K562 (cell line): ENCODE results near the gene OTOP3. TPM values are rescaled to one million over a fixed set of nuclear protein-coding genes. Genes with fewer than 3 reads are reported as not detected.

Experiments used
- ATAC-seq: fragments of 200-7000 bp; cut with Tn5 transposase; 3 replicates; pipeline ENCODE4 v1.9.1; 2020; ENCODE audit warnings: moderate library complexity
- BruUV-seq: library from RNA; stranded (reverse); fragments of 400-500 nt; replicated peaks from 2 replicates; lab custom pipeline; 2021; lab: Mats Ljungman, UMichigan
- CTCF ChIA-PET: fragments of 300-600 bp; formaldehyde crosslinking; extraction: SDS; loops from one replicate; lab custom pipeline; 2021; ENCODE audit warnings: low intra/inter-chr PET ratio; lab: Yijun Ruan, JAX
- POLR2A ChIA-PET: fragments of 300-600, 350-650 bp; sonication (Branson Sonifier 250); formaldehyde crosslinking; extraction: SDS; loops from one replicate; lab custom pipeline; 2021; ENCODE audit warnings: antibody characterized with exemption, inconsistent platforms; lab: Yijun Ruan, JAX
- DNase-seq, 4 experiments: peaks; one replicate each; pipeline versions ENCODE4 v3.0.0 to v3.0.0-alpha.2; 2011 to 2018; ENCODE audit warnings: low spot score in 3 of 4, mixed read lengths in 3 of 4; ENCODE audit errors: extremely low read depth in 1 of 4
- FAIRE-seq: peaks from 2 replicates; lab custom pipeline; 2011; peaks lifted over from hg19 to GRCh38; lab: Jason Lieb, UNC
- H2AFZ ChIP-seq: 2 replicates; pipeline ENCODE4 v1.6.0; 2011; ENCODE audit warnings: low read depth, low read length, control low read depth, inconsistent platforms
- H3K27ac ChIP-seq: fragments of 200-600 bp; 3 replicates; pipeline ENCODE4 v1.8.0; 2011; ENCODE audit warnings: low read depth, mild to moderate bottlenecking, control low read depth, inconsistent platforms, low read length, moderate library complexity, mixed read lengths; ENCODE audit errors: extremely low read depth
- H3K27me3 ChIP-seq, 2 experiments: fragments of 300-600 bp in 1 of 2; 2 replicates in 1 of 2; 3 replicates in 1 of 2; pipeline versions ENCODE4 v1.6.0 to v1.8.0; 2011; ENCODE audit warnings: inconsistent platforms in 2 of 2, low read length in 2 of 2, mild to moderate bottlenecking in 1 of 2, mixed read lengths in 1 of 2, moderate library complexity in 1 of 2; ENCODE audit not compliant: control insufficient read depth in 2 of 2, insufficient read depth in 2 of 2
- H3K36me3 ChIP-seq: fragments of 300-600 bp; 3 replicates; pipeline ENCODE4 v1.8.0; 2011; ENCODE audit warnings: mild to moderate bottlenecking, low read length, inconsistent platforms; ENCODE audit not compliant: control insufficient read depth, insufficient read depth
- H3K4me1 ChIP-seq, 2 experiments: fragments of 200-600 bp in 1 of 2; replicated peaks in 1 of 2; 2 replicates in 1 of 2; 3 replicates in 1 of 2; pipeline versions ENCODE4 v1.5.1 to v1.8.0; 2011; ENCODE audit warnings: inconsistent platforms in 2 of 2, low read length in 2 of 2, mild to moderate bottlenecking in 1 of 2, mixed read lengths in 1 of 2, moderate library complexity in 1 of 2; ENCODE audit not compliant: control insufficient read depth in 2 of 2, insufficient read depth in 2 of 2
- H3K4me2 ChIP-seq: 2 replicates; pipeline ENCODE4 v1.6.1; 2011; ENCODE audit warnings: low read length, control low read depth, inconsistent platforms, mixed read lengths; ENCODE audit not compliant: insufficient read depth
- H3K4me3 ChIP-seq: fragments of 200-600 bp; sonication (generic), shearing (Covaris generic); 2 replicates; pipeline ENCODE4 v1.5.1; 2016; ENCODE audit warnings: control low read depth, inconsistent platforms
- H3K79me2 ChIP-seq: fragments of 200-600 bp; 3 replicates; pipeline ENCODE4 v1.8.0; 2011; ENCODE audit warnings: low read length, inconsistent platforms; ENCODE audit not compliant: control insufficient read depth, insufficient read depth
- H3K9ac ChIP-seq, 2 experiments: 2 replicates each; pipeline versions ENCODE4 v1.6.0 to v1.6.1; 2011; ENCODE audit warnings: low read depth in 2 of 2, low read length in 2 of 2, control low read depth in 1 of 2, inconsistent platforms in 1 of 2, mild to moderate bottlenecking in 1 of 2, mixed read lengths in 1 of 2; ENCODE audit not compliant: insufficient read depth in 1 of 2
- H3K9me1 ChIP-seq: one replicate; pipeline ENCODE4 v1.6.0; 2011; ENCODE audit warnings: inconsistent platforms, mild to moderate bottlenecking, low read length, moderate library complexity; ENCODE audit not compliant: control insufficient read depth, insufficient read depth
- H3K9me3 ChIP-seq: replicated peaks from 2 replicates; pipeline ENCODE4 v1.5.1; 2011; ENCODE audit warnings: low read depth, low read length, inconsistent platforms; ENCODE audit not compliant: control insufficient read depth, insufficient read depth
- H4K20me1 ChIP-seq: replicated peaks from 2 replicates; pipeline ENCODE4 v1.6.1; 2011; ENCODE audit warnings: low read length, inconsistent platforms, mixed read lengths; ENCODE audit not compliant: control insufficient read depth, insufficient read depth
- CBFB ChIP-seq: sonication (generic); formaldehyde crosslinking; IDR thresholded peaks from 2 replicates; pipeline ENCODE4 v1.4.0; 2020; ENCODE audit warnings: mild to moderate bottlenecking, missing genetic modification reagents
- EP300 ChIP-seq: IDR thresholded peaks from 2 replicates; pipeline ENCODE4 v1.6.1; 2012; ENCODE audit warnings: low read length, improper control_type of control experiment
- HOXB6 ChIP-seq: fragments of 250-450 bp; sonication (Bioruptor Pico); IDR thresholded peaks from 2 replicates; pipeline ENCODE4 v1.5.1; 2022; ENCODE audit warnings: mild to moderate bottlenecking, borderline replicate concordance
- NFXL1 ChIP-seq: fragments of 450-650 bp; formaldehyde crosslinking; IDR thresholded peaks from 2 replicates; pipeline ENCODE4 v1.4.0; 2021; ENCODE audit warnings: mild to moderate bottlenecking
- ZC3H4 ChIP-seq: sonication (generic); formaldehyde crosslinking; IDR thresholded peaks from 2 replicates; pipeline ENCODE4 v1.9.0; 2021; ENCODE audit warnings: missing genetic modification reagents, borderline replicate concordance
- ZNF124 ChIP-seq: sonication (generic); formaldehyde crosslinking; IDR thresholded peaks from 2 replicates; pipeline ENCODE4 v1.8.1; 2022; ENCODE audit warnings: missing genetic modification reagents
- WGBS: fragments of 100-300 bp; shearing (Covaris generic); methylation state at CpG from one replicate; pipeline ENCODE4 v1.1.6; 2016; ENCODE audit warnings: low coverage, mixed read lengths; ENCODE audit not compliant: insufficient coverage; ENCODE audit errors: missing lambda C conversion rate; 5-methylcytosine and 5-hydroxymethylcytosine counted together
- in situ Hi-C: fragments of 300-500 bp; cut with MboI; formaldehyde crosslinking; loops from 4 replicates; pipeline ENCODE4 v1.15.0; 2018; ENCODE audit warnings: inconsistent platforms, mixed read lengths
- intact Hi-C: fragments of 100-400 bp; cut with micrococcal nuclease; formaldehyde crosslinking; loops from 2 replicates; pipeline ENCODE4 v1.14.2; 2022
- polyA plus RNA-seq, 8 experiments: library from polyadenylated mRNA; depleted of rRNA in 4 of 8; stranded (reverse) in 5 of 8; unstranded in 3 of 8; fragments of >200 nt; fragmentation: Nextera tagmentation in 2 of 8; fragmentation: Illumina TruSeq in 1 of 8; extraction: Ambion mirVana in 2 of 8; extraction: Trizol in 1 of 8; gene quantifications; 2 replicates each; pipeline versions ENCODE4 v1.2.1 to v1.2.3, GENCODE V29; 2011 to 2014; ENCODE audit warnings: inconsistent platforms in 1 of 8, missing spikeins in 1 of 8
- total RNA-seq, 7 experiments: library from RNA; depleted of rRNA in 6 of 7; stranded (reverse); fragments of >200 nt in 6 of 7; fragmentation: Illumina TruSeq in 2 of 7; extraction: Trizol in 2 of 7; gene quantifications; 2 replicates each; pipeline versions ENCODE4 v1.2.1 to v1.2.3, GENCODE V29; 2011 to 2021; ENCODE audit warnings: low replicate concordance in 1 of 7
- TF ChIP-seq, protein P1 (sequence below): fragments of 250-450 bp; sonication (Bioruptor Pico); IDR thresholded peaks from 2 replicates; pipeline ENCODE4 v1.5.0; 2021; ENCODE audit warnings: mild to moderate bottlenecking, moderate library complexity
- TF ChIP-seq, protein P2 (sequence below): fragments of 450-650 bp; IDR thresholded peaks from 2 replicates; pipeline ENCODE4 v1.7.0; 2016; ENCODE audit warnings: borderline replicate concordance

Gene OTOP3
- total and polyA plus RNA-seq, 9 of the 15 experiments (the other 6 are each of a cell fraction or from before 2014, with no cell fraction given) = not detected

DNA sequence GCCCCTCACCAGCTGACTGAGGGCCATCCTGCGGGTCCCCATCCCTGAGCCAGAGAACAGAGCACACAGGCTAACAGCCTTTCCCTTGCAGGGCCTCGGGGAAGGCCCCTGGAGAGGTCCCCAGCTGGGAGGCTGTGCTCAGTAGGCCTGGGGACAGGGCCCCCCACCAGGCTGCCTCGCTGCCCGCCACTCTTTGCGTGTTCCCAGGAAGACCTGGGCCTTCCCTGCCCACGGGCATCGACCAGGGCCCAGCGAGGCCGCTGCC lies 36.1 kb downstream of the OTOP3 start:
- 0 out of 2 replicates have a peak, but pooled peaks cover 4% of the 10 kb centered on the region for H4K20me1 ChIP-seq
- no peaks in the 10 kb centered on the region for H3K9me1 ChIP-seq
- DNase-seq (no peak), ATAC-seq (no peak), FAIRE-seq (no peak)
- H3K36me3 ChIP-seq = no peaks in the 10 kb centered on the region
- H3K4me2 ChIP-seq = no peak overlapping the region
- H3K4me1 ChIP-seq = peaks cover 3 to 19% of the 10 kb centered on the region in 2 experiments; a peak in 3 of 5 replicates
- no peaks in the 10 kb centered on the region for H3K79me2 ChIP-seq
- no peak for TF ChIP-seq HOXB6 (CRISPR knock-in tag)
- TF ChIP-seq, protein P1, sequence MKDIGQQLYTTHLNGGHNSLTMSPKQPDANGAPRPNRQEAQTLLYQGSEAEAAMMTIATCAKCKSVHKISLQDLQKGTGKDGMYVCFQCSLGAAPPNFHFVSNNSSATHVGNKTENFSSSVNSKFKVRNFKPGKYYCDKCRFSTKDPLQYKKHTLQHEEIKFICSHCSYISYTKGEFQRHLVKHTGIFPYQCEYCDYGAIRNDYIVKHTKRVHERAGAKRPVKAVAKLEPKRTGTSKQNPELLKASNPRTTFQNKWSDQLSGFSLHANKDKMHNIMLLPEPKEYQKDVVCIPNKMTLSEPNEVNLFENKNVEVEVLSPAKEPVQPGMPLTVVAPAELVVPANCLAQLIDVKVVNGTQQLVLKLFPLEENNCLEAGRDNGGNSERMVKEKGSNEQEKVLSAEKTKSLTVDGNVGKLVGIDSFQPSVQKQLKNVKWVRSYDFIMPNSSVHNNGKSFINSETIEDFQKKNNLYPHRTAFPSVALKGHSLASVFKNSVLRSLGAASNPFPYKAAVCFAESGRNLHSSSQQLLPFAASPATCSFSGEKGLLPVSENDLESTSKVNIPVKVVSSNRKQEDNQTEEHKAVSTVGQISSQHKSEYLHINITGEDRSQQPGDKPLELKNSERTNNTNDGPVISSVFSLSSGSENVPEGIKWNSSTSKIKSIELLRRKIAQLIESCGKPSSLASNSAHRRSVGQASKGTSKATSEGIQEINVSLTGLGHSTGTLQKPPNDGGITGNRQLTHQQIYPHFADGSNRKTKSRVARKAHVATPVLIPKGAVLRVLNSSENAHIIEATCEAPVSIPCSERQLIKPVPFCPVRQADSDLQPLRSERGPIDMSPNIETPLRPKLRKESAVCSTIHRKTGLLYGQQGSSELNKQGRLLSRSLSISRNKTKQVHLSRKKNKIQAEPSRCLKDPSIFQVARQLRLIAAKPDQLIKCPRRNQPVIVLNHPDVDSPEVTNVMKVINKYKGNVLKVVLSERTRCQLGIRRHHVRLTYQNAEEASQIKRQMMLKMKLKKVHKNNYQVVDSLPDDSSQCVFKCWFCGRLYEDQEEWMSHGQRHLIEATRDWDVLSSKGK (CRISPR knock-in tag) = no peak
- TF ChIP-seq ZNF124 (CRISPR knock-in tag) = no peak
- no peak for TF ChIP-seq EP300
- no peak for TF ChIP-seq ZC3H4 (CRISPR knock-in tag)
- TF ChIP-seq, protein P2, sequence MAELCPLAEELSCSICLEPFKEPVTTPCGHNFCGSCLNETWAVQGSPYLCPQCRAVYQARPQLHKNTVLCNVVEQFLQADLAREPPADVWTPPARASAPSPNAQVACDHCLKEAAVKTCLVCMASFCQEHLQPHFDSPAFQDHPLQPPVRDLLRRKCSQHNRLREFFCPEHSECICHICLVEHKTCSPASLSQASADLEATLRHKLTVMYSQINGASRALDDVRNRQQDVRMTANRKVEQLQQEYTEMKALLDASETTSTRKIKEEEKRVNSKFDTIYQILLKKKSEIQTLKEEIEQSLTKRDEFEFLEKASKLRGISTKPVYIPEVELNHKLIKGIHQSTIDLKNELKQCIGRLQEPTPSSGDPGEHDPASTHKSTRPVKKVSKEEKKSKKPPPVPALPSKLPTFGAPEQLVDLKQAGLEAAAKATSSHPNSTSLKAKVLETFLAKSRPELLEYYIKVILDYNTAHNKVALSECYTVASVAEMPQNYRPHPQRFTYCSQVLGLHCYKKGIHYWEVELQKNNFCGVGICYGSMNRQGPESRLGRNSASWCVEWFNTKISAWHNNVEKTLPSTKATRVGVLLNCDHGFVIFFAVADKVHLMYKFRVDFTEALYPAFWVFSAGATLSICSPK = no peak
- no peak for TF ChIP-seq CBFB (CRISPR knock-in tag)
- no peak for TF ChIP-seq NFXL1 (CRISPR knock-in tag)
- no peak overlapping the region for H3K27ac ChIP-seq
- 0 out of 5 replicates have a peak, but pooled peaks cover 0 to 4% of the 10 kb centered on the region in 2 experiments for H3K27me3 ChIP-seq
- no peaks in the 10 kb centered on the region for H3K9me3 ChIP-seq
- intact Hi-C loops = no loop called here
- no TSS peak for BruUV-seq
- no peak overlapping the region for H2AFZ ChIP-seq
- 0 out of 4 replicates have a peak overlapping the region, but pooled peaks of 1 of the 2 experiments have one; percentile 64 for H3K9ac ChIP-seq
- in situ Hi-C loops = no loop called here
- 64% methylated on average over 8 of the region's 9 CpGs for WGBS
- H3K4me3 ChIP-seq = no peak overlapping the region
- ChIA-PET POLR2A (interaction anchor here (1.3 to 1.5 kb wide), 3 partner anchors 8 to 103 kb away, joined by 4 to 6 read pairs (median 5); no protein-coding TSS in a partner anchor), CTCF (no interaction called here)
